Measurements from ENCODE around the gene CHST9. TPM values are rescaled to one million over a fixed set of nuclear protein-coding genes. Genes with fewer than 3 reads are reported as not detected.
"Not testable (repeated sequence)": the region's sequence is repeated elsewhere in the genome, so short reads cannot be mapped to it uniquely, and the experiment has no call there.

Gene CHST9
- total and polyA plus RNA-seq, 12 donors = 0.03 to 2.2 (median 0.13) TPM; not detected in 2

- intact Hi-C loops (cut with DNase I) = no loop called here
- no peak overlapping the region for H3K4me3 ChIP-seq
- no peak overlapping the region for H3K27ac ChIP-seq
- H3K27me3 ChIP-seq = peaks cover 4% of the 10 kb centered on the region
- no peaks in the 10 kb centered on the region for H3K9me3 ChIP-seq (replicated peaks in 1 of 3)
- WGBS, 4 donors = 37 to 51% (median 46%) methylated on average over 1 of the region's 1 CpG
- DNase-seq = no peak
- H3K4me1 ChIP-seq (replicated peaks in 1 of 2) = no peaks in the 10 kb centered on the region
- no peaks in the 10 kb centered on the region for H3K36me3 ChIP-seq (replicated peaks in 1 of 2)
- TF ChIP-seq, protein P1, sequence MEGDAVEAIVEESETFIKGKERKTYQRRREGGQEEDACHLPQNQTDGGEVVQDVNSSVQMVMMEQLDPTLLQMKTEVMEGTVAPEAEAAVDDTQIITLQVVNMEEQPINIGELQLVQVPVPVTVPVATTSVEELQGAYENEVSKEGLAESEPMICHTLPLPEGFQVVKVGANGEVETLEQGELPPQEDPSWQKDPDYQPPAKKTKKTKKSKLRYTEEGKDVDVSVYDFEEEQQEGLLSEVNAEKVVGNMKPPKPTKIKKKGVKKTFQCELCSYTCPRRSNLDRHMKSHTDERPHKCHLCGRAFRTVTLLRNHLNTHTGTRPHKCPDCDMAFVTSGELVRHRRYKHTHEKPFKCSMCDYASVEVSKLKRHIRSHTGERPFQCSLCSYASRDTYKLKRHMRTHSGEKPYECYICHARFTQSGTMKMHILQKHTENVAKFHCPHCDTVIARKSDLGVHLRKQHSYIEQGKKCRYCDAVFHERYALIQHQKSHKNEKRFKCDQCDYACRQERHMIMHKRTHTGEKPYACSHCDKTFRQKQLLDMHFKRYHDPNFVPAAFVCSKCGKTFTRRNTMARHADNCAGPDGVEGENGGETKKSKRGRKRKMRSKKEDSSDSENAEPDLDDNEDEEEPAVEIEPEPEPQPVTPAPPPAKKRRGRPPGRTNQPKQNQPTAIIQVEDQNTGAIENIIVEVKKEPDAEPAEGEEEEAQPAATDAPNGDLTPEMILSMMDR (IDR thresholded peaks at IDR 0.05) = no peak
- TF ChIP-seq POLR2A (IDR thresholded peaks at IDR 0.05) = no peak
These were observed 13.1 kb downstream of the CHST9 start for GRCh38 chr18:27171993-27172392.

DNA sequence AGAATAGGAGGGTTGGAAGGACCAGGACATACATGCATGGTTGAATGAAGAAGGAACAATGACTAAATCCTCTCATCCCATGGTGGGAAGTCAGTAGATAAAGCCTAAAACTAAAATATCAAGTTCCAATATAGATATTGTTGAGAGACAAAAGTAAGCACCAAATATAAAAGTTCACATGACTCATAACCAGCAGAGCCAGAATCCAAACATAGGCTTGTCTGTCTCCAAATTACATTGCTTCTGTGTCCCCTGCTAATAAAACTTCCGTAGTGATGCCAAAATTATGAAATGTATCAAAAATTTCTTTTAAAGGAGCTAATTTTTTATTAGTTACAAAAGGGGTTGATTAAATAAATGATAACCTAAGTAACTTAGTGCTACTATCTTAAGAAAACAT lies 19.7 kb downstream of the CHST9 start:
- H3K27me3 ChIP-seq = peaks cover 4% of the 10 kb centered on the region
- H3K4me3 ChIP-seq = no peak overlapping the region
- WGBS, 4 donors = 45 to 71% (median 56%) methylated on average over 1 of the region's 1 CpG

DNA sequence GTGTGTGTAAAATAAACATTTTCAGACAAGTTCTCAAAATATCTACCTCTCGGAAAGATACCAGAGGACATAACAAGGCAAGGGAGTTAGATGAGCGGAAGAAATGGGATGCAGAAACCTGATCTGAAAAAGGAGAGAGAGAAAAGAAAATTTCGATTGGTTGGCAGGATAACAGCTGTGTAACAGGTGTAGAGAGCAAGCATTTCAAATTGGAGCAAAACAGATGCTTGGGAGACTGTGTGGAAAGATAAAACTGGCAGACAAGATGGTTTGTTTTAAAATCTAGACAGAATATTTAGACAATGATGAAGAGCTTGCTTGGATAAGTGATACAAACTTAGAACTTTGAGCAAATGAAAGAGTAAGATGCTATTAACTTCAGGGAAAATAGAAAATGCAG lies 20.2 kb downstream of the CHST9 start:
- Histone ChIP-seq H3K4me1 (replicated peaks in 1 of 2) (no peaks in the 10 kb centered on the region), H3K27ac (no peak overlapping the region), H3K36me3 (replicated peaks in 1 of 2) (no peaks in the 10 kb centered on the region), H3K9me3 (replicated peaks in 1 of 3) (no peaks in the 10 kb centered on the region), H3K27me3 (no peaks in the 10 kb centered on the region), H3K4me3 (no peak overlapping the region)
- TF ChIP-seq, protein P1 (IDR thresholded peaks at IDR 0.05) = no peak
- TF ChIP-seq POLR2A (IDR thresholded peaks at IDR 0.05) = no peak
- intact Hi-C loops (cut with DNase I) = loop anchor here in 1 of 2 donors (10.0 kb wide), 1 partner anchor 140 kb away; no protein-coding TSS in a partner anchor
- DNase-seq = no peak
- WGBS, 4 donors = 66 to 68% (median 67%) methylated on average over 3 of the region's 3 CpGs

More for the DNA sequence above, 19.7 kb downstream of the CHST9 start:
- no peak for TF ChIP-seq POLR2A (IDR thresholded peaks at IDR 0.05)
- TF ChIP-seq, protein P1 (IDR thresholded peaks at IDR 0.05) = no peak
- Histone ChIP-seq H3K4me1 (replicated peaks in 1 of 2) (no peaks in the 10 kb centered on the region), H3K9me3 (replicated peaks in 1 of 3) (no peaks in the 10 kb centered on the region), H3K27ac (no peak overlapping the region), H3K36me3 (replicated peaks in 1 of 2) (no peaks in the 10 kb centered on the region)
- DNase-seq = no peak
- intact Hi-C loops (cut with DNase I) = loop anchor here in 1 of 2 donors (10.0 kb wide), 1 partner anchor 141 kb away; no protein-coding TSS in a partner anchor

- intact Hi-C loops (cut with DNase I) = loop anchor here in 1 of 2 donors (10.0 kb wide), 1 partner anchor 138 kb away; no protein-coding TSS in a partner anchor
- DNase-seq = peak in 5 of 7 donors; percentile 25 to 54 (median 45)
- TF ChIP-seq, protein P1 (IDR thresholded peaks at IDR 0.05) = peak in 5 of 6 experiments; percentile 30 to 44 (median 36)
- not testable (repeated sequence) for H3K4me3 ChIP-seq; H3K36me3 ChIP-seq (replicated peaks in 1 of 2); H3K9me3 ChIP-seq (replicated peaks in 1 of 3); H3K27me3 ChIP-seq; H3K4me1 ChIP-seq (replicated peaks in 1 of 2); H3K27ac ChIP-seq
- 78 to 88% (median 83%) methylated on average over 10 to 12 of the region's 12 CpGs for WGBS, 4 donors
These were observed 21.9 kb downstream of the CHST9 start for GRCh38 chr18:27163197-27163716.

DNA sequence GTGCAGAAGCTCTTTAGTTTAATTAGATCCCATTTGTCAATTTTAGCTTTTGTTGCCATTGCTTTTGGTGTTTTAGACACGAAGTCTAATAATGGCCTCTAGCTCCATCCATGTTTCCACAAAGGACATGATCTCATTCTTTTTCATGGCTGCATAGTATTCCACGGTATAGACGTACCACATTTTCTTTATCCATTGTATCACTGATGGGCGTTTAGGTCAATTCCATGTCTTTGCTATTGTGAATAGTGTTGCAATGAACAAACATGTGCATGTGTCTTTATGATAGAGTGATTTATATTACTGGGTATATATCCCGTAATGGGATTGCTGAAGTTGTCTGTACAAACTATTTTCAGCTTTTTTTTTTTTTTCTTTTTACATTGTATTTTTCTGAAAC lies 35.9 kb downstream of the CHST9 start:
- 61 to 80% (median 68%) methylated on average over 5 of the region's 5 CpGs for WGBS, 4 donors
- DNase-seq; H3K27ac ChIP-seq; H3K4me1 ChIP-seq (replicated peaks in 1 of 2); H3K27me3 ChIP-seq; H3K4me3 ChIP-seq; H3K9me3 ChIP-seq (replicated peaks in 1 of 3); H3K36me3 ChIP-seq (replicated peaks in 1 of 2); intact Hi-C loops (cut with DNase I): not testable (repeated sequence)

Data from adrenal gland (tissue), 12 donors.